Cardiac fibroblast (primary cell): ENCODE data around the gene IST1.
"Not testable (repeated sequence)": the region's sequence is repeated elsewhere in the genome, so short reads cannot be mapped to it uniquely, and the experiment has no call there.

Experiments used
- DNase-seq, 2 donors: peaks; one replicate each; pipeline versions ENCODE4 v3.0.0 to v3.0.0-alpha.2; 2010; ENCODE audit warnings: low read depth in 2 of 2
- H3K4me3 ChIP-seq, 2 donors: replicated peaks in 1 of 2; 1 replicate in 1 of 2; 2 replicates in 1 of 2; pipeline ENCODE4 v1.5.1; 2011; ENCODE audit warnings: low read depth in 2 of 2, low read length in 2 of 2, mild to moderate bottlenecking in 2 of 2, moderate library complexity in 1 of 2
- TF ChIP-seq, protein P1 (sequence below): IDR thresholded peaks from one replicate; pipeline ENCODE4 v1.5.1; 2011; ENCODE audit warnings: low read depth, mild to moderate bottlenecking, low read length, inconsistent platforms

Gene IST1

DNA sequence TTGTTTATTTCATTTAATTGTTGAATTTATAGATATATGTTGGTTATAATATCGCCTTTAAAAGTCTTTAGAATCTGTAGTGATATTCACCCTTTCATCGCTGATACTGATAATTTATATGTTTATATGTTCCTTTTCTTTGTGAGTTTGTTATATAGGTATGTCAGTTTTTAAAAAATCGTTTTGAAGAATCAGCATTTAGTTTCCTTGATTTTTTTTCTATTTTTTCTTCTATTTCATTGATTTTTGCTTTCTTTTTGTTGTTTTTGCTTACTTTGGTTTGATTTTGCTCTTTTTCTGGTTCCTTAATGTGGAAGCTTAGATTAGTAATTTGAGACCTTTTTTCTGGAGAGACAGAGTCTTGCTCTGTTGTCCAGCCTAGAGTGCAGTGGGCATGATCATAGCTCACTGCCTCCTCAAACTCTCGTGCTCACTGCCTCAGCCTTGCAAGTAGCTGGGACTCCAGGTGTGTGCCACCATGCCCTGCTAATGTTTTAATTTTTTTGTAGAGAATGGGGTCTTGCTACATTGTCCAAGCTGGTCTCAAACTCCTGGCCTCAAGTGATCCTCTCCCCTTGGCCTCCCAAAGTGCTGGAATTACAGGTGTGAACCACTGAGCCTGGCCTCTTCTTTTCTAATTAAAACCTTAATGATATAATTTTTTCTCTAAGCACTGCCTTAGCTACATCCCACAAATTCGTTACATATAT, 7.5 kb downstream of the IST1 start:
- DNase-seq: no peak
- TF ChIP-seq, protein P1, sequence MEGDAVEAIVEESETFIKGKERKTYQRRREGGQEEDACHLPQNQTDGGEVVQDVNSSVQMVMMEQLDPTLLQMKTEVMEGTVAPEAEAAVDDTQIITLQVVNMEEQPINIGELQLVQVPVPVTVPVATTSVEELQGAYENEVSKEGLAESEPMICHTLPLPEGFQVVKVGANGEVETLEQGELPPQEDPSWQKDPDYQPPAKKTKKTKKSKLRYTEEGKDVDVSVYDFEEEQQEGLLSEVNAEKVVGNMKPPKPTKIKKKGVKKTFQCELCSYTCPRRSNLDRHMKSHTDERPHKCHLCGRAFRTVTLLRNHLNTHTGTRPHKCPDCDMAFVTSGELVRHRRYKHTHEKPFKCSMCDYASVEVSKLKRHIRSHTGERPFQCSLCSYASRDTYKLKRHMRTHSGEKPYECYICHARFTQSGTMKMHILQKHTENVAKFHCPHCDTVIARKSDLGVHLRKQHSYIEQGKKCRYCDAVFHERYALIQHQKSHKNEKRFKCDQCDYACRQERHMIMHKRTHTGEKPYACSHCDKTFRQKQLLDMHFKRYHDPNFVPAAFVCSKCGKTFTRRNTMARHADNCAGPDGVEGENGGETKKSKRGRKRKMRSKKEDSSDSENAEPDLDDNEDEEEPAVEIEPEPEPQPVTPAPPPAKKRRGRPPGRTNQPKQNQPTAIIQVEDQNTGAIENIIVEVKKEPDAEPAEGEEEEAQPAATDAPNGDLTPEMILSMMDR: no peak
- H3K4me3 ChIP-seq: no peak overlapping the region

DNA sequence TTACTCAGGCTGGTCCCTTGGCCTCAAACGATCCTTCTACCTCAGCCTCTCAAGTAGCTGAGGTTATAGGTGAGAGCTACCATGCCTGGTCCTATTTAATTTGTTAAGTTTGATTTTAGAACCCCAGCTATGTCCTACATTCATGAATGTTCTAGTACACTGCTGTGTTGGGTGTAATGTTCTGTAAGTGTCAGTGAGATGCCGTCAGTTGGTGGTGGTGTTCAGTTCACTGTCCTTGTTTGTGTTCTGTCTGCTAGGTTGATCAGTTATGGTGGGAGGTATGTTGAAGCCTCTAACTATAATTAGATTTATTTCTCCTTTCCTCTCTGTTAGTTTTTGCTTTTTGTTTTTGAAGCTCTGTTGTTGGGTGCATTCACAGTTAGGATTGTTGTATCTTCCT, 8.3 kb downstream of the IST1 start:
- TF ChIP-seq, protein P1: no peak
- DNase-seq: no peak
- H3K4me3 ChIP-seq: no peak overlapping the region

DNA sequence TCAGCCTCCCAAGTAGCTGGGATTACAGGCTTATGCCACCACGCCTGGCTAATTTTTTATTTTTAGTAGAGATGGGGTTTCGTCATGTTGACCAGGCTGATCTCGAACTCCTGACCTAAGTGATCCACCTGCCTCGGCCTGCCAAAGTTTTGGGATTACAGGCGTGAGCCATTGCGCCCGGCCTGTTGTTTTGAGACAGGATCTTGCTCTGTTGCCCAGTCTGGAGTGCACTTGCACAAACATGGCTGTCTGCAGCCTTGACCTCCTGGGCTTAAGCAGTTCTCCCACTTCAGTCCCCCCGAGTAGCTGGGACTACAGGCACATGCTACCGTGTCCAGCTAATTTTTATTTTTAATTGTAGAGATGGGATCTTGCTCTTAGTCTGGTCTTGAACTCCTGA, 8.9 kb downstream of the IST1 start:
- TF ChIP-seq, protein P1: no peak
- no peak overlapping the region for H3K4me3 ChIP-seq
- DNase-seq: no peak

DNA sequence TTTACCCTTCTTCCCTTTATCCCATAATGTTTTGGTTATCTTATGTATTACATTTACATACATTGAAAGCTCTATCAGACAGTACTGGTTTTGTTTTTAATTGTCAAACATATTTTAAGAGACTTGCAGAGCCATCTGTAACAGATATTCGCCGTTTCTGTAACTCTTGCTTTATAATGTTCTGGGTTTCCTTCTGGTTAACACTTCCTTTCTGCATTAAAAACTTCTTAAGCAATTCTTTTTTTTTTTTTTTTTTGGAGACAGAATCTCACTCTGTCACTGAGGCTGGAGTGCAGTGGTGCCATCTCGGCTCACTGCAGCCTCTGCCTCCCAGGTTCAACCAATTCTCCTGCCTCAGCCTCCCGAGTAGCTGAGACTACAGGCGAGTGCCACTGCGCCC, 10.4 kb downstream of the IST1 start:
- H3K4me3 ChIP-seq, DNase-seq: not testable (repeated sequence)

DNA sequence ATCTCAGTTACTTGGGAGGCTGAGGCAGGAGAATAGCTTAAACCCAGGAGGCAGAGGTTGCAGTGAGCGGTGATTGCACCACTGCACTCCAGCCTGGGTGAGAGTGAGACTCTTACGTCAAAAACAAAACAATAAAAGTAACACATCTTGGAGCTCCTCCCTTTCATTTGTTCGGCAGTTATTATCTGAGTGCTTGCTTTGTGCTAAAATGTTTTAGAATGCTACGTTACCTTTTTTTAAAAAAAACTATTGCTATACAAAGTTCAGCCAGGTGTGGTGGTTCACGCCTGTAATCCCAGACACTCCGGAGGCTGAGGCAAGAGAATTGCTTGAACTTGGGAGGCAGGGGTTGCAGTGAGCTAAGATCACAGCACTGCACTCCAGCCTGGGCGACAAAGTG, 15.8 kb downstream of the IST1 start:
- TF ChIP-seq, protein P1: no peak
- DNase-seq: no peak
- no peak overlapping the region for H3K4me3 ChIP-seq

DNA sequence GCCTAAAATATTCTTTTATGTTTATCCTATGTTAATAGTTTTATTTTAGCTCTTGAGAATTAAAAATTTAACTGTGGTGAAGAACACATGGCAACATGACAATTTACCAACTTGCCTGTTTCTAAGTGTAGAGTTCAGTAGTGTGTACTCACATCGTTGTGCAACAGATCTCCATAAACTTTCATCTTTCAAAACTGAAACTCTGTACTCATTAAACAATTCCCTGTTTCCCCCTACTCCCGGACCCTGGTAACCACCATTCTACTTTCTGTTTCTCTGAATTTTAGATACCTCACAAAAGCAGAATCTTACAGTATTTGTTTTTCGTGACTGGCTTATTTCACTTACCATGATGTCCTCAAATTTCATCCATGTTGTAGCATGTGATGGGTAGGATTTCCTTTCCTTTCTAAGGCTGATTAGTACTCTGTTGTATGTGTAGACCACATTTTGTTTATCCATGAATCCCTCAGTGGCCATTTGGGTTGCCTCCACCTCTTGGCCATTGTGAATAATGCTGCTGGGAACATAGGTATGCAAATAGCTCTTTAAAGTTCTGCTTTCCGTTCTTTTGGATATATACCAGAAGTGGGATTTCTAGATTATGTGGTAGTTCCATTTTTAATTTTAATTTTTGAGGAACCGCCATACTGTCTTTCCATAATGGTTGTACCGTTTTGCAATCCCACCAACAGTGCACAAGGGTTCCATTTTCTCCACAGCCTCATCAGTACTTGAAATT, 17.4 kb downstream of the IST1 start:
- TF ChIP-seq, protein P1: no peak
- no peak overlapping the region for H3K4me3 ChIP-seq
- DNase-seq: no peak

DNA sequence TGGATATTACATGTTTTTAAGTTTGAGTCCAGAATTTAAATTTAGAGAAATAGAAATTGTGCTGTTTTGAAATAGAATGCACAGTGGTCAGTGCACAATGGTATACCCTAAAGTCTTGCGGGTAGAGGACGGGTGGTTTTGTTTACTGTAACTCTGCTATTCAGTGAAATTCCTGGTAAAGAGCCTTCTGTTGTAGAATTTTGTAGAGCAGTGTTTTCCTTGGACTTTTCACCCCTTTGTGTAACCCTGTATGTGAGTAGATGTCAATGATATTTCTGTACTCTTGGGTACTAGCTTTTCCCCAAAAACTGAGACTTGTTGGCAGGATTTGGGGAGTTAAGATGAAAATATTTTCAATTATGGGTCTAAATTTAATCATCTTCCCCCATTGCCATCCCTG, 19.5 kb downstream of the IST1 start:
- TF ChIP-seq, protein P1: no peak
- H3K4me3 ChIP-seq: no peak overlapping the region
- DNase-seq: no peak
